NB4 (cell line): Measurements from ENCODE around the gene STPG1.

Experiments
- MYC ChIP-seq: IDR thresholded peaks from 2 replicates; pipeline ENCODE4 v1.6.1; 2011; ENCODE audit warnings: low read depth, low read length
- POLR2A ChIP-seq: IDR thresholded peaks from 2 replicates; pipeline ENCODE4 v1.6.1; 2011; ENCODE audit warnings: mild to moderate bottlenecking; ENCODE audit not compliant: insufficient read length; ENCODE audit errors: extremely low read depth
- TF ChIP-seq, protein P1 (sequence below): IDR thresholded peaks from one replicate; pipeline ENCODE4 v1.5.1; 2012; ENCODE audit warnings: low read depth, low read length

DNA sequence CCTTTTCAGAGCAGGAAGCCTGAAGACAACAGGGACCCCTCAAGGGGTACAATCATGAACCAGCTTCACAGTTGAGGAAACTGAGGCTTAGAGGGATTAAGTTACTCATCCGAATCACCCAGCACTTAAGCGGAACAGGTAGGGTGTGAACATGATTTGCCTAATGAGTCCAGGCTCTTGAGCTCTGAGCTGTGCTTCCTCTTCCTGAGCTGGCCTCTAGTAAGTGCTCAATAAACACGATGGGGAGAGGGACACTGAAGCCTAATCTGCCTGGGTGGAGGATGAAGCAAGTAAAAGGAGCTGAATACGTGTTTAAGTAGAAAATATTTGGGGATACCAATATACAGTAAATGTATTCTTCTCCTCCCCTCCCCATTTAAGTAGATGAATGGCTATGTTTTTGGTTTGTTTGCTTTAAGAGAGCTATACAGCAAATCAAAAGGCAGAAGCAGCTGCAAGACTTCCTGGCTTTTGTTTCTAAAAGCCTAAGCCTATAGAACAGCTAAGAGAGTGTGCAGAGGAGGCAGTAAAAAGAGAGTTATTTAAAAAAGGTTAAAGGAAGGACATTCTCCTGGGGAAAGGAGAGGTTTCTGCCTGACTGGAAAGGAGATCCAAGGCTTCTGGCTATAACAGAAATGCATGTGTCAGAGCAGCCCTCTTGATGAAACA, 20.5 kb downstream of the STPG1 start:
- TF ChIP-seq MYC (no peak), POLR2A (no peak)
- TF ChIP-seq, protein P1, sequence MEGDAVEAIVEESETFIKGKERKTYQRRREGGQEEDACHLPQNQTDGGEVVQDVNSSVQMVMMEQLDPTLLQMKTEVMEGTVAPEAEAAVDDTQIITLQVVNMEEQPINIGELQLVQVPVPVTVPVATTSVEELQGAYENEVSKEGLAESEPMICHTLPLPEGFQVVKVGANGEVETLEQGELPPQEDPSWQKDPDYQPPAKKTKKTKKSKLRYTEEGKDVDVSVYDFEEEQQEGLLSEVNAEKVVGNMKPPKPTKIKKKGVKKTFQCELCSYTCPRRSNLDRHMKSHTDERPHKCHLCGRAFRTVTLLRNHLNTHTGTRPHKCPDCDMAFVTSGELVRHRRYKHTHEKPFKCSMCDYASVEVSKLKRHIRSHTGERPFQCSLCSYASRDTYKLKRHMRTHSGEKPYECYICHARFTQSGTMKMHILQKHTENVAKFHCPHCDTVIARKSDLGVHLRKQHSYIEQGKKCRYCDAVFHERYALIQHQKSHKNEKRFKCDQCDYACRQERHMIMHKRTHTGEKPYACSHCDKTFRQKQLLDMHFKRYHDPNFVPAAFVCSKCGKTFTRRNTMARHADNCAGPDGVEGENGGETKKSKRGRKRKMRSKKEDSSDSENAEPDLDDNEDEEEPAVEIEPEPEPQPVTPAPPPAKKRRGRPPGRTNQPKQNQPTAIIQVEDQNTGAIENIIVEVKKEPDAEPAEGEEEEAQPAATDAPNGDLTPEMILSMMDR = no peak
